Hepatocyte (in vitro differentiated cells): ENCODE results near the gene PUSL1. TPM values are rescaled to one million over a fixed set of nuclear protein-coding genes. Genes with fewer than 3 reads are reported as not detected.

Source experiments
- DNase-seq: peaks from one replicate; pipeline ENCODE4 v3.0.0-alpha.2; 2016; ENCODE audit warnings: low spot score
- H2AFZ ChIP-seq: fragments of 200-600 bp; sonication (generic); 2 replicates; pipeline ENCODE4 v1.6.0; 2016; ENCODE audit warnings: antibody characterized with exemption, mild to moderate bottlenecking
- H3K27ac ChIP-seq: fragments of 200-600 bp; sonication (generic); 2 replicates; pipeline ENCODE4 v1.5.1; 2016; ENCODE audit warnings: mild to moderate bottlenecking
- H3K27me3 ChIP-seq: fragments of 200-600 bp; sonication (generic); 2 replicates; pipeline ENCODE4 v1.6.1; 2016
- H3K36me3 ChIP-seq: fragments of 200-600 bp; sonication (generic); replicated peaks from 2 replicates; pipeline ENCODE4 v1.5.1; 2016; ENCODE audit warnings: low read depth; ENCODE audit not compliant: insufficient read depth
- H3K4me1 ChIP-seq: fragments of 200-600 bp; sonication (generic); 2 replicates; pipeline ENCODE4 v1.5.1; 2016; ENCODE audit warnings: mild to moderate bottlenecking, moderate library complexity; ENCODE audit not compliant: insufficient read depth
- H3K4me2 ChIP-seq: fragments of 200-600 bp; sonication (generic); 2 replicates; pipeline ENCODE4 v1.6.0; 2016
- H3K4me3 ChIP-seq: fragments of 200-600 bp; sonication (generic); 2 replicates; pipeline ENCODE4 v1.5.1; 2016; ENCODE audit warnings: mild to moderate bottlenecking
- H3K79me2 ChIP-seq: fragments of 200-600 bp; sonication (generic); 2 replicates; pipeline ENCODE4 v1.6.0; 2017; ENCODE audit warnings: mild to moderate bottlenecking
- H3K9me2 ChIP-seq: fragments of 200-600 bp; sonication (generic); replicated peaks from 2 replicates; pipeline ENCODE4 v1.6.0; 2017; ENCODE audit warnings: mild to moderate bottlenecking; ENCODE audit not compliant: insufficient read depth
- H3K9me3 ChIP-seq: fragments of 200-600 bp; sonication (generic); 2 replicates; pipeline ENCODE4 v1.5.1; 2016; ENCODE audit warnings: low read depth, mild to moderate bottlenecking
- H4K20me1 ChIP-seq: fragments of 200-600 bp; sonication (generic); 2 replicates; pipeline ENCODE4 v1.6.0; 2016; ENCODE audit warnings: mild to moderate bottlenecking; ENCODE audit not compliant: insufficient read depth, poor library complexity, severe bottlenecking
- EZH2 ChIP-seq: fragments of 200-600 bp; sonication (generic); IDR thresholded peaks from 2 replicates; pipeline ENCODE4 v1.6.1; 2016; ENCODE audit warnings: antibody characterized with exemption, mild to moderate bottlenecking, borderline replicate concordance
- EZH2phosphoT487 ChIP-seq: fragments of 200-600 bp; sonication (generic); IDR thresholded peaks from one replicate; pipeline ENCODE4 v1.6.1; 2018; ENCODE audit warnings: antibody characterized with exemption, mild to moderate bottlenecking, low read depth, moderate library complexity; ENCODE audit not compliant: unreplicated experiment, severe bottlenecking
- WGBS: methylation state at CpG from one replicate; pipeline ENCODE4 v1.1.6; 2016; ENCODE audit warnings: low lambda C conversion rate; ENCODE audit errors: missing lambda C conversion rate; 5-methylcytosine and 5-hydroxymethylcytosine counted together
- polyA plus RNA-seq: library from polyadenylated mRNA; unstranded; fragments of >200 nt; fragmentation: Nextera tagmentation; extraction: Ambion mirVana; gene quantifications from 2 replicates; pipeline ENCODE4 v1.2.1, GENCODE V29; 2016
- total RNA-seq: library from RNA; depleted of rRNA; stranded (reverse); fragments of >200 nt; gene quantifications from 2 replicates; pipeline ENCODE4 v1.2.3, GENCODE V29; 2014
- TF ChIP-seq, protein P1 (sequence below): fragments of 200-600 bp; sonication (generic); IDR thresholded peaks from 2 replicates; pipeline ENCODE4 v1.5.1; 2016; ENCODE audit warnings: antibody characterized with exemption, mild to moderate bottlenecking; ENCODE audit not compliant: poor library complexity

PUSL1 gene
- total and polyA plus RNA-seq, 2 experiments from 2014 or later = 27.7 to 37.2 TPM

DNA sequence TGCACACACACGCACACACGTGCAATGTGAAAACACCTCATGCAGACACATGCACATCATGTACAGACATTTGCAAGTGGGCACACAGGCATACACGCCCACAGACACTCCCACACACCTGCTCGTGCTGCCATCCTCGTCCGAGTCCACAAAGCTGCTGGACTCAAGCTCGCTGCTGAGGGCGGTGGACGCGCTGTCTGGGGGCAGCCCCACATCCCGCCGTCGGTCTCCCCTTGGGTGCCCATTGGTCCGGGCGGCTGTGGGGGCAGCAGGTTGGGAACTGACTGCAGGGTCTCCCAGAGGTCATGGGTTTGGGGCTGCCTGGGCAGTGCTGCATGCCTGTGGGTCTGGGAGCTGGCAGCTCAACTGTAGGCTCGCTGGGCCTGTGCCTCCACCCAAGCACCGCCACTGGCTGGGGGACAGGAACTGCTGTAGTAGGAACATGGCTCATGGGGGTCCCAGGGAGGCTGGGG lies 33.2 kb downstream of the PUSL1 start:
- H2AFZ ChIP-seq = no peak overlapping the region
- H4K20me1 ChIP-seq = peaks cover 29% of the 10 kb centered on the region
- H3K27ac ChIP-seq = no peak overlapping the region
- TF ChIP-seq EZH2 = no peak
- TF ChIP-seq, protein P1, sequence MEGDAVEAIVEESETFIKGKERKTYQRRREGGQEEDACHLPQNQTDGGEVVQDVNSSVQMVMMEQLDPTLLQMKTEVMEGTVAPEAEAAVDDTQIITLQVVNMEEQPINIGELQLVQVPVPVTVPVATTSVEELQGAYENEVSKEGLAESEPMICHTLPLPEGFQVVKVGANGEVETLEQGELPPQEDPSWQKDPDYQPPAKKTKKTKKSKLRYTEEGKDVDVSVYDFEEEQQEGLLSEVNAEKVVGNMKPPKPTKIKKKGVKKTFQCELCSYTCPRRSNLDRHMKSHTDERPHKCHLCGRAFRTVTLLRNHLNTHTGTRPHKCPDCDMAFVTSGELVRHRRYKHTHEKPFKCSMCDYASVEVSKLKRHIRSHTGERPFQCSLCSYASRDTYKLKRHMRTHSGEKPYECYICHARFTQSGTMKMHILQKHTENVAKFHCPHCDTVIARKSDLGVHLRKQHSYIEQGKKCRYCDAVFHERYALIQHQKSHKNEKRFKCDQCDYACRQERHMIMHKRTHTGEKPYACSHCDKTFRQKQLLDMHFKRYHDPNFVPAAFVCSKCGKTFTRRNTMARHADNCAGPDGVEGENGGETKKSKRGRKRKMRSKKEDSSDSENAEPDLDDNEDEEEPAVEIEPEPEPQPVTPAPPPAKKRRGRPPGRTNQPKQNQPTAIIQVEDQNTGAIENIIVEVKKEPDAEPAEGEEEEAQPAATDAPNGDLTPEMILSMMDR = no peak
- no peak for TF ChIP-seq EZH2phosphoT487
- H3K27me3 ChIP-seq = no peaks in the 10 kb centered on the region
- H3K9me3 ChIP-seq = no peaks in the 10 kb centered on the region
- H3K36me3 ChIP-seq = no peaks in the 10 kb centered on the region
- H3K79me2 ChIP-seq = peaks cover 40% of the 10 kb centered on the region
- H3K4me1 ChIP-seq = peaks cover 22% of the 10 kb centered on the region
- DNase-seq = no peak
- H3K4me2 ChIP-seq = no peak overlapping the region
- no peaks in the 10 kb centered on the region for H3K9me2 ChIP-seq
- no peak overlapping the region for H3K4me3 ChIP-seq
- WGBS = over 99% methylated on average over 16 of the region's 17 CpGs

DNA sequence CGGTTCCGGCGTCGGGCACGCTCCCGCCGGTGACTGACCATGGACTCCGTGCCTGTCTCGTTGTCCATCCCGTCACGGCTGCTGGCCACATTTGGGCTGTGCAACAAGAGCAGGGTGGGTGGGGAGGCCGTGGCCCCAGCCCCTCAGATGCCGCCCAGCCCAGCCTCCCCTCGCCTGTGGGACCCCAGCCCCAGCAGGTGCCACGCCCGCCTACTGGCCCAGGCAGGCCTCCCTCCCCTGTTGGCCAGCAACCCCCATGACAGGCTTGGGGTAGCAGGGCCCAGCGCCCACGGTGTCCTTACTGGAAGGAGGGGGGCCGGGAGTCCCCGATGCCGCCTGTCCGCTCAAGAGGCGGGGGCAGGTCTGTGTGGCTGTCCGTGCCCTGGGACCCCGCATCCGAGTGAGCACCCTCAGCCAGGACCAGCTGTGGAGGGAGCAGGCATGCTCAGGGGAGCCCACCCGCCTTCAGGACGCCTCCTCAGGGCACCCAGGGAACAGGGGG lies 33.7 kb downstream of the PUSL1 start:
- H4K20me1 ChIP-seq = peaks cover 32% of the 10 kb centered on the region
- H3K9me2 ChIP-seq = no peaks in the 10 kb centered on the region
- TF ChIP-seq, protein P1 = no peak
- no peak for TF ChIP-seq EZH2
- TF ChIP-seq EZH2phosphoT487 = no peak
- no peak for DNase-seq
- no peak overlapping the region for H3K4me2 ChIP-seq
- H3K4me1 ChIP-seq = peaks cover 26% of the 10 kb centered on the region
- H2AFZ ChIP-seq = no peak overlapping the region
- H3K4me3 ChIP-seq = no peak overlapping the region
- peaks cover 45% of the 10 kb centered on the region for H3K79me2 ChIP-seq
- WGBS = 95% methylated on average over 27 of the region's 28 CpGs
- H3K9me3 ChIP-seq = no peaks in the 10 kb centered on the region
- H3K36me3 ChIP-seq = no peaks in the 10 kb centered on the region
- H3K27me3 ChIP-seq = no peaks in the 10 kb centered on the region
- no peak overlapping the region for H3K27ac ChIP-seq

DNA sequence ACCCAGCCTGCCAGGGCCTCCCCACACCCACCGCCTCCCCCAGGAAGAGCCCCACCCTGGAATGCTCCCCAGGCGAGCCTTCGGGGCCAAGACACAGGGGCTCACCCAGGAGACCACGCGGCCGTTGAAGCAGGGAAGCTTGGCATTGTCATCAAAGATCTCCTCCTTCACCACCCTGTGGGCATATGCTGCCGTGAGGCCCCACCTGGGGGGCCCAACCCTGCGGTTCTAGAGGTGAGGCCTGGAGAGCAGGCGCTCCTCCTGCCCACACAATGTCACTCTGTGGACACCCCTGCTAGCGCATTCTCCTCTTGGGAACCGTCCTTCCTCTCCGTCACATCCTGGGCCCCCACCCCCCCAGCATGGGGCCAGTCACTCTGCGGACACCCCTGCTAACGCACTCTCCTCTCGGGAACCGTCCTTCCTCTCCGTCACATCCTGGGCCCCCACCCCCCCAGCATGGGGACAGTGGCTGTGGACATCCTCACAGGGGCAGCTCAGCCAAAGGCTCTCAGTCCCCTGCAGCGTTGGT lies 34.3 kb downstream of the PUSL1 start:
- TF ChIP-seq EZH2phosphoT487 = no peak
- no peak for TF ChIP-seq EZH2
- TF ChIP-seq, protein P1 = no peak
- H3K36me3 ChIP-seq = no peaks in the 10 kb centered on the region
- no peak overlapping the region for H3K4me2 ChIP-seq
- H3K79me2 ChIP-seq = peaks cover 50% of the 10 kb centered on the region
- no peaks in the 10 kb centered on the region for H3K27me3 ChIP-seq
- H3K4me3 ChIP-seq = no peak overlapping the region
- H3K9me2 ChIP-seq = no peaks in the 10 kb centered on the region
- peaks cover 32% of the 10 kb centered on the region for H3K4me1 ChIP-seq
- WGBS = 95% methylated on average over 12 of the region's 18 CpGs
- H4K20me1 ChIP-seq = peaks cover 38% of the 10 kb centered on the region
- H3K27ac ChIP-seq = no peak overlapping the region
- no peak for DNase-seq
- H3K9me3 ChIP-seq = no peaks in the 10 kb centered on the region
- no peak overlapping the region for H2AFZ ChIP-seq
